B cell (primary cell): ENCODE results near the gene COX5B.

Experiments
- CTCF ChIP-seq: fragments of 200-600 bp; IDR thresholded peaks from one replicate; pipeline ENCODE4 v1.8.0; 2022; ENCODE audit warnings: antibody characterized with exemption, mild to moderate bottlenecking
- EZH2 ChIP-seq: IDR thresholded peaks from 2 replicates; pipeline ENCODE4 v1.6.1; 2012; ENCODE audit warnings: borderline replicate concordance, low read depth, mild to moderate bottlenecking, moderate library complexity, low read length; ENCODE audit not compliant: insufficient read depth, poor library complexity, severe bottlenecking

- TF ChIP-seq CTCF (no peak), EZH2 (no peak)
Observed at GRCh38 chr2:97688062-97688827, 42.4 kb downstream of the COX5B start.
